Hair follicle dermal papilla cell (primary cell): Measurements from ENCODE around the gene OR1D5. TPM values are rescaled to one million over a fixed set of nuclear protein-coding genes. Genes with fewer than 3 reads are reported as not detected.

Experiments
- total RNA-seq: library from RNA; depleted of rRNA; stranded (reverse); fragments of >200 nt; gene quantifications from 2 replicates; pipeline ENCODE4 v1.2.3, GENCODE V29; 2012

Gene OR1D5
- not detected in 2 replicates for total RNA-seq

GRCh38 chr17:3063507-3063906 lies at the start of gene OR1D5:
Gene OR1D5, minus strand, starts transcription at chr17:3063607. Its CDS starts 0 bp downstream, at chr17:3063607.

GRCh38 chr17:3104322-3104721 lies 40.9 kb upstream of the OR1D5 start, which contains the start of gene OR1D2:
Gene OR1D2, minus strand, starts transcription at chr17:3104422. Its CDS starts 11,426 bp downstream, at chr17:3092996.

Other genes with a start within 250 kb of the OR1D5 start
- not detected in 2 replicates for gene OR1D2, start 40.8 kb upstream of the OR1D5 start, total RNA-seq
- not detected in 2 replicates for gene OR1G1, start 63.9 kb upstream of the OR1D5 start, total RNA-seq
- not detected in 2 replicates for gene OR1A2, start 133.9 kb upstream of the OR1D5 start, total RNA-seq
- not detected in 2 replicates for gene OR1A1, start 144.1 kb upstream of the OR1D5 start, total RNA-seq
- not detected in 2 replicates for gene OR3A1, start 234.8 kb upstream of the OR1D5 start, total RNA-seq